Right lung (tissue), 5 donors: ENCODE measurements around the gene UBE2J2. TPM values are rescaled to one million over a fixed set of nuclear protein-coding genes. Genes with fewer than 3 reads are reported as not detected.
A peak's percentile ranks its signal among the peaks of the same experiment; 100 is the strongest.

Experiments used
- DNase-seq, 2 donors: peaks; one replicate each; pipeline ENCODE4 v3.0.0-alpha.2; 2013
- polyA plus RNA-seq, 5 donors: library from polyadenylated mRNA; unstranded; fragments of 120-200 nt; gene quantifications; one replicate each; pipeline versions ENCODE4 v1.2.1 to v1.2.3, GENCODE V29; 2013; ENCODE audit warnings: inconsistent platforms in 1 of 5, low replicate concordance in 1 of 5; ENCODE audit not compliant: insufficient read length in 5 of 5, insufficient read depth in 1 of 5

The UBE2J2 gene
- polyA plus RNA-seq, 5 donors, result 40.4 to 69.2 (median 49.8) TPM

GRCh38 chr1:1310476-1311053 lies 36.9 kb upstream of the UBE2J2 start:
- DNase-seq, result no peak

GRCh38 chr1:1310109-1310385 lies 36.4 kb upstream of the UBE2J2 start:
- DNase-seq, result no peak

GRCh38 chr1:1309251-1310108 lies 35.8 kb upstream of the UBE2J2 start:
- no peak for DNase-seq

GRCh38 chr1:1308756-1309250 lies 35.1 kb upstream of the UBE2J2 start:
- DNase-seq, result no peak

- peak; percentile 94 for DNase-seq
Measured at GRCh38 chr1:1307923-1308755, 34.5 kb upstream of the UBE2J2 start, which contains the start of the genes ACAP3 and PUSL1. Gene ACAP3 (minus strand): TSS chr1:1307930. CDS start chr1:1307815, 115 bp downstream. Gene PUSL1 (plus strand): TSS chr1:1308597. CDS start chr1:1308644, 47 bp downstream.

GRCh38 chr1:1307261-1307922 lies 33.7 kb upstream of the UBE2J2 start:
- DNase-seq, result no peak

GRCh38 chr1:1306661-1307260 lies 33.1 kb upstream of the UBE2J2 start:
- no peak for DNase-seq

- DNase-seq, result no peak
Measured at GRCh38 chr1:1306070-1306660, 32.5 kb upstream of the UBE2J2 start.

GRCh38 chr1:1305300-1306069 lies 31.8 kb upstream of the UBE2J2 start:
- no peak for DNase-seq

- DNase-seq, result peak; percentile 70 to 79
Measured at GRCh38 chr1:1304331-1305299, 31.0 kb upstream of the UBE2J2 start.

- no peak for DNase-seq
Measured at GRCh38 chr1:1303736-1304135, 30.1 kb upstream of the UBE2J2 start.

- no peak for DNase-seq
Measured at GRCh38 chr1:1302951-1303509, 29.4 kb upstream of the UBE2J2 start.

GRCh38 chr1:1302006-1302430 lies 28.4 kb upstream of the UBE2J2 start:
- DNase-seq, result no peak

GRCh38 chr1:1300352-1300739 lies 26.7 kb upstream of the UBE2J2 start:
- no peak for DNase-seq

- DNase-seq, result no peak
Measured at GRCh38 chr1:1299686-1300351, 26.2 kb upstream of the UBE2J2 start.

- no peak for DNase-seq
Measured at GRCh38 chr1:1298861-1299685, 25.4 kb upstream of the UBE2J2 start.
